Upper lobe of left lung (tissue), 6 donors: ENCODE data around the gene RFTN1. TPM values are rescaled to one million over a fixed set of nuclear protein-coding genes. Genes with fewer than 3 reads are reported as not detected.

Source experiments
- ATAC-seq, 2 donors: fragments of 200-7000 bp; cut with Tn5 transposase; one replicate each; pipeline ENCODE4 v1.9.1; 2022; ENCODE audit warnings: mild to moderate bottlenecking in 2 of 2, moderate library complexity in 2 of 2; ENCODE audit not compliant: low FRiP score in 2 of 2
- DNase-seq, 2 donors: peaks; one replicate each; pipeline ENCODE4 v3.0.0-alpha.2; 2019 to 2020
- H3K27ac ChIP-seq, 4 donors: fragments of 200-600 bp; sonication (generic); one replicate each; pipeline ENCODE4 v1.5.1; 2016 to 2019
- H3K27me3 ChIP-seq, 4 donors: fragments of 200-600 bp; sonication (generic); one replicate each; pipeline ENCODE4 v1.5.1; 2017 to 2019
- H3K36me3 ChIP-seq, 4 donors: fragments of 200-600 bp; sonication (generic); one replicate each; pipeline ENCODE4 v1.5.1; 2016 to 2019
- H3K4me1 ChIP-seq, 4 donors: fragments of 200-600 bp; sonication (generic); one replicate each; pipeline ENCODE4 v1.5.1; 2018 to 2019
- H3K4me3 ChIP-seq, 4 donors: fragments of 200-600 bp; sonication (generic); one replicate each; pipeline ENCODE4 v1.5.1; 2017 to 2019; ENCODE audit warnings: mild to moderate bottlenecking in 2 of 4, moderate library complexity in 1 of 4
- H3K9me3 ChIP-seq, 4 donors: fragments of 200-600 bp; sonication (generic); one replicate each; pipeline ENCODE4 v1.5.1; 2018 to 2019
- CTCF ChIP-seq, 6 experiments: fragments of 450-650 bp in 4 of 6; fragments of 200-600 bp in 2 of 6; sonication (generic) in 2 of 6; IDR thresholded peaks; one replicate each; pipeline ENCODE4 v1.5.1; 2016 to 2019; ENCODE audit warnings: antibody characterized with exemption in 6 of 6
- EP300 ChIP-seq, 4 donors: sonication (generic); formaldehyde crosslinking; IDR thresholded peaks; one replicate each; pipeline ENCODE4 v1.5.1; 2017; ENCODE audit warnings: antibody characterized with exemption in 4 of 4, control low read depth in 2 of 4
- POLR2A ChIP-seq, 4 donors: fragments of 450-650 bp; IDR thresholded peaks; one replicate each; pipeline ENCODE4 v1.5.1; 2016 to 2017; ENCODE audit warnings: antibody characterized with exemption in 4 of 4, mild to moderate bottlenecking in 2 of 4
- POLR2AphosphoS5 ChIP-seq, 2 donors: sonication (generic); formaldehyde crosslinking; IDR thresholded peaks; one replicate each; pipeline ENCODE4 v1.5.1; 2017; ENCODE audit warnings: antibody characterized with exemption in 2 of 2
- WGBS, 2 donors: methylation state at CpG; one replicate each; pipeline ENCODE4 v1.1.5; 2017 to 2018; 5-methylcytosine and 5-hydroxymethylcytosine counted together
- total RNA-seq, 6 donors: library from RNA; depleted of rRNA in 4 of 6; stranded (reverse); fragments of >200 nt in 4 of 6; gene quantifications; one replicate each; pipeline versions ENCODE4 v1.1.0 to v1.2.1, GENCODE V29; 2016 to 2021
- donor health status: DM: no; HTN: no; CAD: no; lungs with moderate emphysema.
- donor health status: DM: no; HTN: yes; CAD: no; lungs with severe emphysema.

RFTN1 gene
- total RNA-seq, 6 donors from 2014 or later, result 62.1 to 121 (median 76.1) TPM

GRCh38 chr3:16496008-16496407 lies 17.5 kb downstream of the RFTN1 start:
- Histone ChIP-seq H3K27me3 (no peaks in the 10 kb centered on the region), H3K4me3 (no peak overlapping the region), H3K27ac (no peak overlapping the region), H3K36me3 (peaks cover 0 to 19% (median 6%) of the 10 kb centered on the region in 4 donors), H3K9me3 (no peaks in the 10 kb centered on the region), H3K4me1 (peaks cover 10 to 32% (median 19%) of the 10 kb centered on the region in 4 donors)
- DNase-seq (no peak), ATAC-seq (no peak)
- TF ChIP-seq POLR2A (IDR thresholded peaks at IDR 0.05) (no peak), CTCF (IDR thresholded peaks at IDR 0.05) (no peak), EP300 (IDR thresholded peaks at IDR 0.05) (no peak), POLR2AphosphoS5 (IDR thresholded peaks at IDR 0.05) (no peak)
- 81% methylated on average over 2 of the region's 2 CpGs for WGBS, 2 donors

- 23 to 29% methylated on average over 9 of the region's 9 CpGs for WGBS, 2 donors
- Histone ChIP-seq H3K36me3 (peaks cover 0 to 14% (median 6%) of the 10 kb centered on the region in 4 donors), H3K4me3 (no peak overlapping the region), H3K4me1 (peaks cover 15 to 32% (median 22%) of the 10 kb centered on the region in 4 donors), H3K27me3 (no peaks in the 10 kb centered on the region), H3K9me3 (no peaks in the 10 kb centered on the region), H3K27ac (no peak overlapping the region)
- DNase-seq (no peak), ATAC-seq (no peak)
- TF ChIP-seq CTCF (IDR thresholded peaks at IDR 0.05) (no peak), EP300 (IDR thresholded peaks at IDR 0.05) (no peak), POLR2AphosphoS5 (IDR thresholded peaks at IDR 0.05) (no peak), POLR2A (IDR thresholded peaks at IDR 0.05) (no peak)
Measured at GRCh38 chr3:16494814-16495431, 18.6 kb downstream of the RFTN1 start.

DNA sequence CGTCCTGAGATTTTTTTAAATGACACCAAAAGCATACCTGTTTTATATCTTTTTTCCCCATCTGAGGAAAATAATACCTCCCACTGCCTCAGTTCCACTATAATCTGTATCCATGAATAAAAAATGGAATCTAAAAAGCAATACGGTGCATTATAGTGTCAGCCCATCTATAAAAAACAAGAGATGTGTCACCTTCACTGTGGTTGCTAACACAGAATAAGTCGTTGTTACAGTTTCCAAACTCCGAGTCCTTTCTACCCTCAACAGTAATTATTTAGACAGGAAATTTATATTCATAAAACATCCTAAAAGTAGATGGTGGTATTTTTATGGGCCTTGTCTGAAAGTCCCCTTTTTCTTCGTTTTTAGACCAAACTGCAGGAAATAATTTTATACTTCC lies 19.4 kb downstream of the RFTN1 start:
- H3K4me3 ChIP-seq, result no peak overlapping the region
- no peak overlapping the region for H3K27ac ChIP-seq
- H3K9me3 ChIP-seq, result no peaks in the 10 kb centered on the region
- no peak for DNase-seq
- no peak for ATAC-seq
- 70 to 78% methylated on average over 5 of the region's 5 CpGs for WGBS, 2 donors
- no peak for TF ChIP-seq CTCF (IDR thresholded peaks at IDR 0.05)
- TF ChIP-seq POLR2A (IDR thresholded peaks at IDR 0.05), result no peak
- TF ChIP-seq EP300 (IDR thresholded peaks at IDR 0.05), result no peak
- no peak for TF ChIP-seq POLR2AphosphoS5 (IDR thresholded peaks at IDR 0.05)
- H3K36me3 ChIP-seq, result peaks cover 0 to 14% (median 6%) of the 10 kb centered on the region in 4 donors
- peaks cover 15 to 35% (median 27%) of the 10 kb centered on the region in 4 donors for H3K4me1 ChIP-seq
- no peaks in the 10 kb centered on the region for H3K27me3 ChIP-seq

DNA sequence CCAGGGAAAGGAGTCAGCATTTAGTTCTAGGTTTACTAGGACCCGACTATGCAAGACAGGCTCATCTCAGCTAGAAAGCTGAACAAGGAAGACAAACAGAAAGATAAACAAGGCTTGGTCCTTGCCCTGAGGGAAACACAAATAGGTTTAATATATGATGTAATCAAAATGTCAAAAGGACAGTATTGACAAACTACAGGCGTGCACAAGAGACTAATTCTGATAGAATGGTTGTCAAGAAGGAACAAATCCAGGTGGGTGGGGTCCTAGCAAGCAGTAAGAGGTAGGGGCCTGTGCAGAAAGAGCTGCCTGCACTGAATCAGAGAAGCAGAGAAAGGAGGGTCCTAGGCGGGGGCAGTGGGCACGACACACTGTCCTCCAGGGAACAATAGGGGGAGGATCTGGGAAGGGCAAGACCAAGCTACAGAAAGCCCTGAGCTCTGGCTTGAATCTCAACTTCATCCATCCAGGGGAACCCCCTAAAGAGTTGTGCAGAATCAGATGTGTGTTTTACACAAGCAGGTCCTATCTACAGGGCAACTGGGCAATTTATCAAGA lies 23.4 kb downstream of the RFTN1 start:
- Histone ChIP-seq H3K27me3 (no peaks in the 10 kb centered on the region), H3K4me3 (no peak overlapping the region), H3K27ac (peak overlapping the region in 3 of 4 donors; percentile 21 to 66 (median 64)), H3K9me3 (no peaks in the 10 kb centered on the region), H3K4me1 (peaks cover 9 to 35% (median 20%) of the 10 kb centered on the region in 4 donors), H3K36me3 (peaks cover 0 to 14% (median 6%) of the 10 kb centered on the region in 4 donors)
- 54 to 62% methylated on average over 4 of the region's 4 CpGs for WGBS, 2 donors
- ATAC-seq, result peak in 1 of 2 donors; percentile 31
- no peak for DNase-seq
- TF ChIP-seq EP300 (IDR thresholded peaks at IDR 0.05), result no peak
- TF ChIP-seq CTCF (IDR thresholded peaks at IDR 0.05), result no peak
- no peak for TF ChIP-seq POLR2A (IDR thresholded peaks at IDR 0.05)
- no peak for TF ChIP-seq POLR2AphosphoS5 (IDR thresholded peaks at IDR 0.05)
